ENCODE data around the gene MYO1F.
"Not testable (repeated sequence)": the region's sequence is repeated elsewhere in the genome, so short reads cannot be mapped to it uniquely, and the experiment has no call there.

Gene MYO1F

GRCh38 chr19:8577247-8577646, at the start of gene MYO1F:
MYO1F (minus strand) TSS chr19:8577442; CDS start chr19:8577309, 133 bp downstream.
- DNase-seq (ENCODE audit: low read depth, low spot score), result no peak

GRCh38 chr19:8626842-8627241, 49.6 kb upstream of the MYO1F start:
- DNase-seq (ENCODE audit: low read depth, low spot score), result no peak

GRCh38 chr19:8622886-8623285, 45.6 kb upstream of the MYO1F start:
- DNase-seq (ENCODE audit: low read depth, low spot score), result not testable (repeated sequence)

- no peak for DNase-seq (ENCODE audit: low read depth, low spot score)
Observed at GRCh38 chr19:8618751-8619150, 41.5 kb upstream of the MYO1F start.

- no peak for DNase-seq (ENCODE audit: low read depth, low spot score)
Observed at GRCh38 chr19:8617984-8618383, 40.7 kb upstream of the MYO1F start.

- DNase-seq (ENCODE audit: low read depth, low spot score), result not testable (repeated sequence)
Observed at GRCh38 chr19:8617325-8617724, 40.1 kb upstream of the MYO1F start.

- DNase-seq (ENCODE audit: low read depth, low spot score), result no peak
Observed at GRCh38 chr19:8616861-8617260, 39.6 kb upstream of the MYO1F start.

GRCh38 chr19:8615813-8616596, 38.8 kb upstream of the MYO1F start:
- DNase-seq (ENCODE audit: low read depth, low spot score), result no peak

- no peak for DNase-seq (ENCODE audit: low read depth, low spot score)
Observed at GRCh38 chr19:8615024-8615423, 37.8 kb upstream of the MYO1F start.

GRCh38 chr19:8614455-8614854, 37.2 kb upstream of the MYO1F start:
- DNase-seq (ENCODE audit: low read depth, low spot score), result no peak

- no peak for DNase-seq (ENCODE audit: low read depth, low spot score)
Observed at GRCh38 chr19:8612807-8613171, 35.5 kb upstream of the MYO1F start.

GRCh38 chr19:8611877-8612806, 34.9 kb upstream of the MYO1F start:
- DNase-seq (ENCODE audit: low read depth, low spot score), result no peak

- no peak for DNase-seq (ENCODE audit: low read depth, low spot score)
Observed at GRCh38 chr19:8611391-8611876, 34.2 kb upstream of the MYO1F start.

- DNase-seq (ENCODE audit: low read depth, low spot score), result no peak
Observed at GRCh38 chr19:8610936-8611300, 33.7 kb upstream of the MYO1F start.

- no peak for DNase-seq (ENCODE audit: low read depth, low spot score)
Observed at GRCh38 chr19:8610041-8610935, 33.0 kb upstream of the MYO1F start, which contains the start of gene ADAMTS10. ADAMTS10 (minus strand) TSS chr19:8610715; CDS start chr19:8605710, 5,005 bp downstream.

- DNase-seq (ENCODE audit: low read depth, low spot score), result no peak
Observed at GRCh38 chr19:8609279-8610040, 32.2 kb upstream of the MYO1F start.

GRCh38 chr19:8608941-8609278, 31.7 kb upstream of the MYO1F start:
- DNase-seq (ENCODE audit: low read depth, low spot score), result no peak

GRCh38 chr19:8607386-8607785, 30.1 kb upstream of the MYO1F start:
- no peak for DNase-seq (ENCODE audit: low read depth, low spot score)

- DNase-seq (ENCODE audit: low read depth, low spot score), result no peak
Observed at GRCh38 chr19:8605514-8605913, 28.3 kb upstream of the MYO1F start.

GRCh38 chr19:8601796-8602195, 24.6 kb upstream of the MYO1F start:
- DNase-seq (ENCODE audit: low read depth, low spot score), result no peak

- no peak for DNase-seq (ENCODE audit: low read depth, low spot score)
Observed at GRCh38 chr19:8600816-8601215, 23.6 kb upstream of the MYO1F start.

Measured in activated naive CD8-positive, alpha-beta T cell treated with anti-CD3 and anti-CD28 coated beads, Interleukin-2, amount 50 U/mL, for 16 hours (primary cell).